B cell (primary cell): ENCODE measurements around the gene KRTAP29-1. TPM values are rescaled to one million over a fixed set of nuclear protein-coding genes. Genes with fewer than 3 reads are reported as not detected.

ENCODE experiments used
- ATAC-seq: fragments of 200-7000 bp; cut with Tn5 transposase; one replicate; pipeline ENCODE4 v1.10.0; 2021; ENCODE audit warnings: low read depth, mild to moderate bottlenecking, moderate number of reproducible peaks, moderate library complexity
- CTCF ChIA-PET: fragments of 350-600 bp; sonication (Branson Sonifier 250); formaldehyde crosslinking; loops from one replicate; lab custom pipeline; 2021; ENCODE audit warnings: antibody characterized with exemption, inconsistent platforms; lab: Charles Lee
- POLR2A ChIA-PET: fragments of 350-600 bp; sonication (Branson Sonifier 250); formaldehyde crosslinking; loops from one replicate; lab custom pipeline; 2021; ENCODE audit warnings: antibody characterized with exemption; lab: Charles Lee
- DNase-seq: peaks from one replicate; pipeline ENCODE4 v3.0.0; 2013
- H2AFZ ChIP-seq: 2 replicates; pipeline ENCODE4 v1.6.1; 2012; ENCODE audit warnings: mild to moderate bottlenecking, low read depth, low read length; ENCODE audit not compliant: insufficient read depth, poor library complexity, severe bottlenecking
- H3K27ac ChIP-seq, 2 donors: 1 replicate in 1 of 2; 2 replicates in 1 of 2; pipeline ENCODE4 v1.5.1; 2012 to 2013; ENCODE audit warnings: low read length in 2 of 2, mild to moderate bottlenecking in 2 of 2, moderate library complexity in 1 of 2
- H3K27me3 ChIP-seq, 4 experiments: fragments of 200-600 bp in 1 of 4; sonication (generic) in 1 of 4; replicated peaks in 1 of 4; 1 replicate in 2 of 4; 2 replicates in 2 of 4; pipeline versions ENCODE4 v1.6.1 to v1.7.0; 2013 to 2016; ENCODE audit warnings: low read length in 3 of 4, mild to moderate bottlenecking in 2 of 4, mixed read lengths in 1 of 4, moderate library complexity in 1 of 4; ENCODE audit not compliant: insufficient read depth in 4 of 4, control insufficient read depth in 3 of 4; ENCODE audit errors: control extremely low read depth in 1 of 4
- H3K36me3 ChIP-seq, 2 experiments: replicated peaks in 1 of 2; 1 replicate in 1 of 2; 2 replicates in 1 of 2; pipeline versions ENCODE4 v1.6.1 to v1.7.1; 2013; ENCODE audit warnings: low read length in 1 of 2; ENCODE audit not compliant: insufficient read depth in 2 of 2, control insufficient read depth in 1 of 2; ENCODE audit errors: control extremely low read depth in 1 of 2, extremely low read depth in 1 of 2
- H3K4me1 ChIP-seq, 2 donors: fragments of 200-600 bp in 1 of 2; sonication (generic) in 1 of 2; 1 replicate in 1 of 2; 2 replicates in 1 of 2; pipeline versions ENCODE4 v1.5.1 to v1.6.1; 2013 to 2017; ENCODE audit warnings: low read length in 2 of 2; ENCODE audit not compliant: control insufficient read depth in 2 of 2, insufficient read depth in 2 of 2
- H3K4me2 ChIP-seq: replicated peaks from 2 replicates; pipeline ENCODE3; 2012; ENCODE audit warnings: mild to moderate bottlenecking, low read depth, low read length; ENCODE audit not compliant: poor library complexity, severe bottlenecking
- H3K4me3 ChIP-seq, 5 experiments: fragments of 200-600 bp in 1 of 5; sonication (generic) in 1 of 5; 1 replicate in 3 of 5; 2 replicates in 2 of 5; pipeline versions ENCODE4 v1.5.1 to v1.7.0; 2011 to 2016; ENCODE audit warnings: low read length in 4 of 5, mild to moderate bottlenecking in 4 of 5, low read depth in 2 of 5, control low read depth in 1 of 5, moderate library complexity in 1 of 5; ENCODE audit not compliant: insufficient read depth in 1 of 5; ENCODE audit errors: control extremely low read depth in 1 of 5, extremely low read depth in 1 of 5
- H3K79me2 ChIP-seq: fragments of 200-600 bp; sonication (generic); one replicate; pipeline ENCODE4 v1.6.0; 2016; ENCODE audit warnings: low read length; ENCODE audit not compliant: control insufficient read depth, insufficient read depth
- H3K9ac ChIP-seq: fragments of 200-600 bp; sonication (generic); 2 replicates; pipeline ENCODE4 v1.6.1; 2017; ENCODE audit warnings: mild to moderate bottlenecking, low read length, moderate library complexity
- H3K9me3 ChIP-seq, 3 donors: one replicate each; pipeline versions ENCODE4 v1.6.1 to v1.7.1; 2013; ENCODE audit warnings: low read length in 2 of 3; ENCODE audit not compliant: control insufficient read depth in 2 of 3, insufficient read depth in 1 of 3; ENCODE audit errors: control extremely low read depth in 1 of 3
- H4K20me1 ChIP-seq: 2 replicates; pipeline ENCODE4 v1.6.0; 2012; ENCODE audit warnings: mild to moderate bottlenecking, low read length; ENCODE audit not compliant: insufficient read depth, control insufficient read depth, poor library complexity, severe bottlenecking
- H3K27ac Mint-ChIP-seq: one replicate; pipeline ENCODE4 v1.8.0; 2021; ENCODE audit warnings: mixed read lengths
- H3K27me3 Mint-ChIP-seq: one replicate; pipeline ENCODE4 v1.8.0; 2021; ENCODE audit warnings: mixed read lengths
- H3K4me1 Mint-ChIP-seq: one replicate; pipeline ENCODE4 v1.8.0; 2021; ENCODE audit warnings: mixed read lengths
- H3K4me3 Mint-ChIP-seq: one replicate; pipeline ENCODE4 v1.8.0; 2021; ENCODE audit warnings: mixed read lengths
- H3K9me3 Mint-ChIP-seq: one replicate; pipeline ENCODE4 v1.8.0; 2022; ENCODE audit warnings: mixed read lengths; ENCODE audit not compliant: insufficient read depth
- EZH2 ChIP-seq: IDR thresholded peaks from 2 replicates; pipeline ENCODE4 v1.6.1; 2012; ENCODE audit warnings: borderline replicate concordance, low read depth, mild to moderate bottlenecking, moderate library complexity, low read length; ENCODE audit not compliant: insufficient read depth, poor library complexity, severe bottlenecking
- WGBS: methylation state at CpG from one replicate; pipeline ENCODE4 v1.1.5; 2013; ENCODE audit warnings: missing lambda C conversion rate; ENCODE audit not compliant: insufficient coverage; 5-methylcytosine and 5-hydroxymethylcytosine counted together
- intact Hi-C: fragments of 100-400 bp; cut with micrococcal nuclease; formaldehyde crosslinking; loops from one replicate; pipeline ENCODE4 v1.10.0; 2022
- polyA plus RNA-seq: library from polyadenylated mRNA; depleted of rRNA; stranded (reverse); fragments of >200 nt; gene quantifications from 2 replicates; pipeline ENCODE4 v1.2.3, GENCODE V29; 2012
- total RNA-seq, 2 donors: library from RNA; stranded (reverse); fragments of 120-200 nt in 1 of 2; gene quantifications; 1 replicate in 1 of 2; 2 replicates in 1 of 2; pipeline versions ENCODE4 v1.2.3 to v1.2.4, GENCODE V29; 2013 to 2022
- TF ChIP-seq, protein P1 (sequence below): fragments of 200-600 bp; IDR thresholded peaks from one replicate; pipeline ENCODE4 v1.8.0; 2022; ENCODE audit warnings: antibody characterized with exemption, mild to moderate bottlenecking

The KRTAP29-1 gene
- total and polyA plus RNA-seq, 2 donors (not counting 1 experiment from before 2014, with no cell fraction given), result 0.43 TPM; not detected in 1

- intact Hi-C loops, result no loop called here
- Mint-ChIP-seq H3K27me3 (peaks cover 21% of the 10 kb centered on the region), H3K9me3 (peaks cover 2% of the 10 kb centered on the region), H3K27ac (no peak overlapping the region), H3K4me3 (no peak overlapping the region), H3K4me1 (no peaks in the 10 kb centered on the region)
- no peak overlapping the region for H3K4me3 ChIP-seq
- H3K4me1 ChIP-seq, result no peaks in the 10 kb centered on the region
- no peak overlapping the region for H2AFZ ChIP-seq
- H3K27me3 ChIP-seq, result peaks cover 0 to 2% (median 0%) of the 10 kb centered on the region in 4 experiments
- no peaks in the 10 kb centered on the region for H3K79me2 ChIP-seq
- no peak overlapping the region for H3K9ac ChIP-seq
- ATAC-seq, result no peak
- H3K4me2 ChIP-seq, result no peak overlapping the region
- H3K9me3 ChIP-seq, result no peaks in the 10 kb centered on the region
- no peak for TF ChIP-seq EZH2
- TF ChIP-seq, protein P1, sequence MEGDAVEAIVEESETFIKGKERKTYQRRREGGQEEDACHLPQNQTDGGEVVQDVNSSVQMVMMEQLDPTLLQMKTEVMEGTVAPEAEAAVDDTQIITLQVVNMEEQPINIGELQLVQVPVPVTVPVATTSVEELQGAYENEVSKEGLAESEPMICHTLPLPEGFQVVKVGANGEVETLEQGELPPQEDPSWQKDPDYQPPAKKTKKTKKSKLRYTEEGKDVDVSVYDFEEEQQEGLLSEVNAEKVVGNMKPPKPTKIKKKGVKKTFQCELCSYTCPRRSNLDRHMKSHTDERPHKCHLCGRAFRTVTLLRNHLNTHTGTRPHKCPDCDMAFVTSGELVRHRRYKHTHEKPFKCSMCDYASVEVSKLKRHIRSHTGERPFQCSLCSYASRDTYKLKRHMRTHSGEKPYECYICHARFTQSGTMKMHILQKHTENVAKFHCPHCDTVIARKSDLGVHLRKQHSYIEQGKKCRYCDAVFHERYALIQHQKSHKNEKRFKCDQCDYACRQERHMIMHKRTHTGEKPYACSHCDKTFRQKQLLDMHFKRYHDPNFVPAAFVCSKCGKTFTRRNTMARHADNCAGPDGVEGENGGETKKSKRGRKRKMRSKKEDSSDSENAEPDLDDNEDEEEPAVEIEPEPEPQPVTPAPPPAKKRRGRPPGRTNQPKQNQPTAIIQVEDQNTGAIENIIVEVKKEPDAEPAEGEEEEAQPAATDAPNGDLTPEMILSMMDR, result no peak
- ChIA-PET CTCF (no interaction called here), POLR2A (no interaction called here)
- no peak for DNase-seq
- H4K20me1 ChIP-seq, result no peaks in the 10 kb centered on the region
- no peak overlapping the region for H3K27ac ChIP-seq
- no peaks in the 10 kb centered on the region for H3K36me3 ChIP-seq
- WGBS, result no CpG with 5 or more reads among the region's 1 CpG
These were observed 5.8 kb downstream of the KRTAP29-1 start for GRCh38 chr17:41296846-41297245.

- POLR2A ChIA-PET, result no interaction called here
These were observed 8.6 kb downstream of the KRTAP29-1 start for GRCh38 chr17:41294016-41294415.

More at GRCh38 chr17:41294016-41294415, 8.6 kb downstream of the KRTAP29-1 start:
- H3K36me3 ChIP-seq, result no peaks in the 10 kb centered on the region
- no peak overlapping the region for H3K4me2 ChIP-seq
- peaks cover 0 to 2% (median 0%) of the 10 kb centered on the region in 4 experiments for H3K27me3 ChIP-seq
- H4K20me1 ChIP-seq, result no peaks in the 10 kb centered on the region
- H3K4me1 ChIP-seq, result peaks cover 0 to 1% of the 10 kb centered on the region in 2 donors
- CTCF ChIA-PET, result no interaction called here
- H2AFZ ChIP-seq, result no peak overlapping the region
- Mint-ChIP-seq H3K4me3 (no peak overlapping the region), H3K27me3 (peaks cover 25% of the 10 kb centered on the region), H3K4me1 (peaks cover 1% of the 10 kb centered on the region), H3K27ac (no peak overlapping the region), H3K9me3 (no peaks in the 10 kb centered on the region)
- DNase-seq (no peak), ATAC-seq (no peak)
- no peaks in the 10 kb centered on the region for H3K9me3 ChIP-seq
- intact Hi-C loops, result no loop called here
- no peak overlapping the region for H3K4me3 ChIP-seq
- H3K79me2 ChIP-seq, result no peaks in the 10 kb centered on the region
- H3K27ac ChIP-seq, result no peak overlapping the region
- 78% methylated on average over 1 of the region's 1 CpG for WGBS
- no peak overlapping the region for H3K9ac ChIP-seq
- TF ChIP-seq EZH2, result no peak
- TF ChIP-seq, protein P1, result no peak
